IMR-90 (cell line): Measurements from ENCODE around the gene HSD17B14.

Experiments used
- BHLHE40 ChIP-seq: fragments of 150-350 bp; IDR thresholded peaks from 2 replicates; pipeline ENCODE4 v1.6.1; 2016; ENCODE audit warnings: mild to moderate bottlenecking, low read depth, low read length
- CEBPB ChIP-seq: IDR thresholded peaks from 2 replicates; pipeline ENCODE4 v1.6.1; 2012; ENCODE audit warnings: low read depth, low read length, improper control_type of control experiment
- FOS ChIP-seq: fragments of 150-350 bp; IDR thresholded peaks from 2 replicates; pipeline ENCODE4 v1.6.1; 2016; ENCODE audit warnings: low read depth, low read length
- MXI1 ChIP-seq: IDR thresholded peaks from 2 replicates; pipeline ENCODE4 v1.6.1; 2012; ENCODE audit warnings: low read depth, mild to moderate bottlenecking, low read length, moderate library complexity, borderline replicate concordance
- POLR2A ChIP-seq: IDR thresholded peaks from 2 replicates; pipeline ENCODE4 v1.6.1; 2012; ENCODE audit warnings: mild to moderate bottlenecking, low read depth, low read length
- RAD21 ChIP-seq: IDR thresholded peaks from 2 replicates; pipeline ENCODE4 v1.6.1; 2012; ENCODE audit warnings: low read length, improper control_type of control experiment
- RFX5 ChIP-seq: IDR thresholded peaks from 2 replicates; pipeline ENCODE4 v1.8.0; 2012; ENCODE audit warnings: low read depth, mild to moderate bottlenecking, low read length, moderate library complexity
- SMC3 ChIP-seq: fragments of 150-350 bp; IDR thresholded peaks from 2 replicates; pipeline ENCODE4 v1.6.1; 2016; ENCODE audit warnings: low read depth, mild to moderate bottlenecking, antibody characterized with exemption, low read length, moderate library complexity
- TF ChIP-seq, protein P1 (sequence below): conservative IDR thresholded peaks from 2 replicates; pipeline ENCODE4 v1.5.1; 2012; ENCODE audit warnings: mild to moderate bottlenecking, low read depth, low read length, improper control_type of control experiment

DNA sequence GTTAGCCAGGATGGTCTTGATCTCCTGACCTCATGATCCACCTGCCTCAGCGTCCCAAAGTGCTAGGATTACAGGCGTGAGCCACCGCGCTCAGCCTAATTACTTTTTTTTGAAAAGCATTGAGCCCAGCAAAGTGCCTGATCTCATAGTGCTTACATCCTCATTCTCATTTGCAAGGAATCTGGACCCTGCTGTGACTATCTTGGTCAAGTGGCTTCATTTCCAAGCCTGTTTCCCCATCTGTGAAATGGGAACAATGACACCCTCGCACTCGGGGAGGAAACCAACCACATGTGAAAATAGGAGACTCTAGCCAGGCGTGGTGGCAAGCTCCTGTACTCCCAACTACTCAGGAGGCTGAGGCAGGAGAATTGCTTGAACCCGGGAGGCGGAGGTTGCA is 33.8 kb upstream of the HSD17B14 start:
- TF ChIP-seq, protein P1, sequence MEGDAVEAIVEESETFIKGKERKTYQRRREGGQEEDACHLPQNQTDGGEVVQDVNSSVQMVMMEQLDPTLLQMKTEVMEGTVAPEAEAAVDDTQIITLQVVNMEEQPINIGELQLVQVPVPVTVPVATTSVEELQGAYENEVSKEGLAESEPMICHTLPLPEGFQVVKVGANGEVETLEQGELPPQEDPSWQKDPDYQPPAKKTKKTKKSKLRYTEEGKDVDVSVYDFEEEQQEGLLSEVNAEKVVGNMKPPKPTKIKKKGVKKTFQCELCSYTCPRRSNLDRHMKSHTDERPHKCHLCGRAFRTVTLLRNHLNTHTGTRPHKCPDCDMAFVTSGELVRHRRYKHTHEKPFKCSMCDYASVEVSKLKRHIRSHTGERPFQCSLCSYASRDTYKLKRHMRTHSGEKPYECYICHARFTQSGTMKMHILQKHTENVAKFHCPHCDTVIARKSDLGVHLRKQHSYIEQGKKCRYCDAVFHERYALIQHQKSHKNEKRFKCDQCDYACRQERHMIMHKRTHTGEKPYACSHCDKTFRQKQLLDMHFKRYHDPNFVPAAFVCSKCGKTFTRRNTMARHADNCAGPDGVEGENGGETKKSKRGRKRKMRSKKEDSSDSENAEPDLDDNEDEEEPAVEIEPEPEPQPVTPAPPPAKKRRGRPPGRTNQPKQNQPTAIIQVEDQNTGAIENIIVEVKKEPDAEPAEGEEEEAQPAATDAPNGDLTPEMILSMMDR: no peak
- no peak for TF ChIP-seq SMC3
- no peak for TF ChIP-seq RFX5
- no peak for TF ChIP-seq RAD21
- TF ChIP-seq POLR2A: no peak
- no peak for TF ChIP-seq CEBPB
- no peak for TF ChIP-seq FOS
- TF ChIP-seq MXI1: no peak
- TF ChIP-seq BHLHE40: no peak
